Nephron (organoid): Measurements from ENCODE around the gene TRAFD1.

Experiments
- H3K27ac Mint-ChIP-seq, 3 experiments: 2 replicates each; pipeline ENCODE4 v1.8.0; 2020; ENCODE audit warnings: mixed read lengths in 3 of 3, mild to moderate bottlenecking in 2 of 3, moderate library complexity in 1 of 3
- H3K27me3 Mint-ChIP-seq: 2 replicates; pipeline ENCODE4 v1.8.0; 2021; ENCODE audit warnings: low read depth, mild to moderate bottlenecking, moderate library complexity, mixed read lengths
- H3K36me3 Mint-ChIP-seq: 2 replicates; pipeline ENCODE4 v1.8.0; 2020; ENCODE audit warnings: low read depth, mixed read lengths
- H3K4me1 Mint-ChIP-seq: 2 replicates; pipeline ENCODE4 v1.8.0; 2020; ENCODE audit warnings: mixed read lengths
- H3K4me3 Mint-ChIP-seq, 3 experiments: 2 replicates each; pipeline ENCODE4 v1.8.0; 2020; ENCODE audit warnings: mild to moderate bottlenecking in 3 of 3, mixed read lengths in 3 of 3, moderate library complexity in 2 of 3
- H3K9me3 Mint-ChIP-seq: 2 replicates; pipeline ENCODE4 v1.8.0; 2020; ENCODE audit warnings: mixed read lengths
- CTCF ChIP-seq, 3 experiments: fragments of 200-600 bp; sonication (generic); IDR thresholded peaks; one replicate each; pipeline ENCODE4 v1.5.0; 2021; ENCODE audit warnings: antibody characterized with exemption in 3 of 3; ENCODE audit not compliant: unreplicated experiment in 3 of 3

The TRAFD1 gene

GRCh38 chr12:112169966-112170365, 44.6 kb downstream of the TRAFD1 start:
- Mint-ChIP-seq H3K9me3 (no peaks in the 10 kb centered on the region), H3K27ac (no peak overlapping the region), H3K4me1 (no peaks in the 10 kb centered on the region), H3K27me3 (no peaks in the 10 kb centered on the region), H3K36me3 (peaks cover 19% of the 10 kb centered on the region), H3K4me3 (no peak overlapping the region)
- TF ChIP-seq CTCF (IDR thresholded peaks at IDR 0.05; ENCODE audit: unreplicated experiment in 3 of 3) = no peak

- Mint-ChIP-seq H3K9me3 (no peaks in the 10 kb centered on the region), H3K4me1 (no peaks in the 10 kb centered on the region), H3K36me3 (peaks cover 23% of the 10 kb centered on the region), H3K27ac (no peak overlapping the region), H3K4me3 (no peak overlapping the region), H3K27me3 (no peaks in the 10 kb centered on the region)
- peak in 1 of 3 experiments; percentile 15 for TF ChIP-seq CTCF (IDR thresholded peaks at IDR 0.05; ENCODE audit: unreplicated experiment in 3 of 3)
These were observed 45.0 kb downstream of the TRAFD1 start for GRCh38 chr12:112170376-112170775.

GRCh38 chr12:112170971-112171596, 45.7 kb downstream of the TRAFD1 start:
- no peaks in the 10 kb centered on the region for H3K4me1 Mint-ChIP-seq
- peaks cover 30% of the 10 kb centered on the region for H3K36me3 Mint-ChIP-seq
- H3K4me3 Mint-ChIP-seq = no peak overlapping the region
- H3K27me3 Mint-ChIP-seq = no peaks in the 10 kb centered on the region
- TF ChIP-seq CTCF (IDR thresholded peaks at IDR 0.05; ENCODE audit: unreplicated experiment in 3 of 3) = no peak
- H3K9me3 Mint-ChIP-seq = no peaks in the 10 kb centered on the region
- no peak overlapping the region for H3K27ac Mint-ChIP-seq

- Mint-ChIP-seq H3K9me3 (no peaks in the 10 kb centered on the region), H3K27ac (no peak overlapping the region), H3K4me3 (no peak overlapping the region), H3K36me3 (peaks cover 39% of the 10 kb centered on the region), H3K27me3 (no peaks in the 10 kb centered on the region), H3K4me1 (no peaks in the 10 kb centered on the region)
- TF ChIP-seq CTCF (IDR thresholded peaks at IDR 0.05; ENCODE audit: unreplicated experiment in 3 of 3) = no peak
These were observed 47.4 kb downstream of the TRAFD1 start for GRCh38 chr12:112172556-112173324.

GRCh38 chr12:112175361-112176155, 50.2 kb downstream of the TRAFD1 start:
- no peaks in the 10 kb centered on the region for H3K4me1 Mint-ChIP-seq
- no peaks in the 10 kb centered on the region for H3K9me3 Mint-ChIP-seq
- no peak for TF ChIP-seq CTCF (IDR thresholded peaks at IDR 0.05; ENCODE audit: unreplicated experiment in 3 of 3)
- H3K4me3 Mint-ChIP-seq = no peak overlapping the region
- H3K36me3 Mint-ChIP-seq = peaks cover 49% of the 10 kb centered on the region
- H3K27ac Mint-ChIP-seq = no peak overlapping the region
- H3K27me3 Mint-ChIP-seq = no peaks in the 10 kb centered on the region
